HG03558 (cell line): ENCODE data around the gene YLPM1.

Experiments
- ATAC-seq: cut with Tn5 transposase; IDR thresholded peaks from one replicate; pipeline ENCODE4 v1.9.1; 2021; ENCODE audit warnings: moderate number of reproducible peaks; ENCODE audit not compliant: unreplicated experiment; ENCODE audit errors: extremely low read depth

YLPM1 gene

GRCh38 chr14:74785056-74785613 lies 22.0 kb downstream of the YLPM1 start:
- ATAC-seq: no peak

GRCh38 chr14:74786796-74787315 lies 23.7 kb downstream of the YLPM1 start:
- ATAC-seq: no peak

GRCh38 chr14:74792249-74793039 lies 29.3 kb downstream of the YLPM1 start:
- no peak for ATAC-seq

GRCh38 chr14:74793506-74794155 lies 30.5 kb downstream of the YLPM1 start:
- ATAC-seq: no peak

- no peak for ATAC-seq
Measured at GRCh38 chr14:74794947-74795346, 31.8 kb downstream of the YLPM1 start.

- no peak for ATAC-seq
Measured at GRCh38 chr14:74799765-74800164, 36.6 kb downstream of the YLPM1 start.

- no peak for ATAC-seq
Measured at GRCh38 chr14:74800780-74801179, 37.7 kb downstream of the YLPM1 start.

- no peak for ATAC-seq
Measured at GRCh38 chr14:74801396-74801795, 38.3 kb downstream of the YLPM1 start.

GRCh38 chr14:74804219-74804825 lies 41.2 kb downstream of the YLPM1 start:
- no peak for ATAC-seq

- no peak for ATAC-seq
Measured at GRCh38 chr14:74807853-74808545, 44.9 kb downstream of the YLPM1 start.

GRCh38 chr14:74816124-74816523 lies 53.0 kb downstream of the YLPM1 start:
- no peak for ATAC-seq

GRCh38 chr14:74820288-74820687 lies 57.2 kb downstream of the YLPM1 start:
- no peak for ATAC-seq

- ATAC-seq: no peak
Measured at GRCh38 chr14:74821267-74821915, 58.3 kb downstream of the YLPM1 start.

GRCh38 chr14:74824997-74825396 lies 61.9 kb downstream of the YLPM1 start:
- ATAC-seq: no peak

- no peak for ATAC-seq
Measured at GRCh38 chr14:74826574-74826973, 63.5 kb downstream of the YLPM1 start.

- no peak for ATAC-seq
Measured at GRCh38 chr14:74829251-74829650, 66.1 kb downstream of the YLPM1 start.

- ATAC-seq: no peak
Measured at GRCh38 chr14:74832849-74833248, 69.7 kb downstream of the YLPM1 start.

GRCh38 chr14:74834692-74835392 lies 71.7 kb downstream of the YLPM1 start:
- no peak for ATAC-seq

GRCh38 chr14:74835645-74836250 lies 72.6 kb downstream of the YLPM1 start:
- no peak for ATAC-seq
